Measurements from ENCODE around the gene OGDH. TPM values are rescaled to one million over a fixed set of nuclear protein-coding genes. Genes with fewer than 3 reads are reported as not detected.

OGDH gene
- total RNA-seq, 4 donors from 2014 or later, result 88.3 to 246 (median 217) TPM

DNA sequence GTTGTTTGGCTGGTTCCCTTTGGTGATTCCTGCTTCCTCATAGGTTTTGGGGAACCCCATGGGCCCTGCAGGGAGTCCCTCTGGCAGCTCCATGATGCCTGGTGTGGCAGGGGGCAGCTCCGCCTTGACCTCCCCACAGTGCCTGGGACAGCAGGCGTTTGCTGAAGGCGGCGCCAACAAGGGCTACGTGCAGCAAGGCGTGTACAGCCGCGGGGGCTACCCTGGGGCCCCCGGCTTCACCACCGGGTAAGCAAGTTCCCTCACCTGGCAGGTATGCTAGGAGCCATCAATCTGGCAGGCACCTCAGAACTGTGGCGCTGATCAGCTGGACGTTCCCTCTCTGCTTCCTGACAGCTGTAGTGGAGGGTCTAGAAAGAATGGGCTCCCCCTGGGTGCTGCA is 150.5 kb downstream of the OGDH start:
- no peak overlapping the region for H3K27ac ChIP-seq
- H3K9me3 ChIP-seq, result no peaks in the 10 kb centered on the region
- H3K27me3 ChIP-seq, result no peaks in the 10 kb centered on the region
- peaks cover 0 to 50% (median 3%) of the 10 kb centered on the region in 3 donors for H3K36me3 ChIP-seq
- H3K4me1 ChIP-seq, result peaks cover 0 to 17% (median 9%) of the 10 kb centered on the region in 4 donors
- no peak overlapping the region for H3K4me3 ChIP-seq
- no peak for DNase-seq
- TF ChIP-seq, protein P1, sequence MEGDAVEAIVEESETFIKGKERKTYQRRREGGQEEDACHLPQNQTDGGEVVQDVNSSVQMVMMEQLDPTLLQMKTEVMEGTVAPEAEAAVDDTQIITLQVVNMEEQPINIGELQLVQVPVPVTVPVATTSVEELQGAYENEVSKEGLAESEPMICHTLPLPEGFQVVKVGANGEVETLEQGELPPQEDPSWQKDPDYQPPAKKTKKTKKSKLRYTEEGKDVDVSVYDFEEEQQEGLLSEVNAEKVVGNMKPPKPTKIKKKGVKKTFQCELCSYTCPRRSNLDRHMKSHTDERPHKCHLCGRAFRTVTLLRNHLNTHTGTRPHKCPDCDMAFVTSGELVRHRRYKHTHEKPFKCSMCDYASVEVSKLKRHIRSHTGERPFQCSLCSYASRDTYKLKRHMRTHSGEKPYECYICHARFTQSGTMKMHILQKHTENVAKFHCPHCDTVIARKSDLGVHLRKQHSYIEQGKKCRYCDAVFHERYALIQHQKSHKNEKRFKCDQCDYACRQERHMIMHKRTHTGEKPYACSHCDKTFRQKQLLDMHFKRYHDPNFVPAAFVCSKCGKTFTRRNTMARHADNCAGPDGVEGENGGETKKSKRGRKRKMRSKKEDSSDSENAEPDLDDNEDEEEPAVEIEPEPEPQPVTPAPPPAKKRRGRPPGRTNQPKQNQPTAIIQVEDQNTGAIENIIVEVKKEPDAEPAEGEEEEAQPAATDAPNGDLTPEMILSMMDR (IDR thresholded peaks at IDR 0.05), result no peak
- TF ChIP-seq POLR2A (IDR thresholded peaks at IDR 0.05), result no peak

DNA sequence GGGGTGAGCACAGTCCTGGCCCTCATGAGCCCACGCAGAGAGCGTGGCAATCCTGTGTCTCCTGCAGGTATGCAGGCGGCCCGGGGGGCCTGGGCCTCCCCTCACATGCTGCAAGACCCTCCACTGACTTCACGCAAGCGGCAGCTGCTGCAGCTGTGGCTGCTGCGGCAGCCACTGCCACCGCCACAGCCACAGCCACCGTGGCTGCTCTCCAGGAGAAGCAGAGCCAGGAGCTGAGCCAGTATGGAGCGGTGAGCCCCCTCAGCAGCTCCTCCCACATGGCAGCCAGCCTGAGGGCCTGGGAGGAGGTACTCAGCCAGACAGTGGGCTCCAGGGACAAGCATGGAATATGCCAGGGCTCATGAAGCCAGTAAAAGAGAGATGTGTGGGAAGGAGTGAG is 150.9 kb downstream of the OGDH start:
- TF ChIP-seq, protein P1 (IDR thresholded peaks at IDR 0.05), result no peak
- TF ChIP-seq POLR2A (IDR thresholded peaks at IDR 0.05), result no peak
- Histone ChIP-seq H3K27me3 (no peaks in the 10 kb centered on the region), H3K9me3 (no peaks in the 10 kb centered on the region), H3K4me3 (no peak overlapping the region), H3K4me1 (peaks cover 0 to 13% (median 10%) of the 10 kb centered on the region in 4 donors), H3K36me3 (peaks cover 0 to 52% (median 3%) of the 10 kb centered on the region in 3 donors), H3K27ac (no peak overlapping the region)
- no peak for DNase-seq

DNA sequence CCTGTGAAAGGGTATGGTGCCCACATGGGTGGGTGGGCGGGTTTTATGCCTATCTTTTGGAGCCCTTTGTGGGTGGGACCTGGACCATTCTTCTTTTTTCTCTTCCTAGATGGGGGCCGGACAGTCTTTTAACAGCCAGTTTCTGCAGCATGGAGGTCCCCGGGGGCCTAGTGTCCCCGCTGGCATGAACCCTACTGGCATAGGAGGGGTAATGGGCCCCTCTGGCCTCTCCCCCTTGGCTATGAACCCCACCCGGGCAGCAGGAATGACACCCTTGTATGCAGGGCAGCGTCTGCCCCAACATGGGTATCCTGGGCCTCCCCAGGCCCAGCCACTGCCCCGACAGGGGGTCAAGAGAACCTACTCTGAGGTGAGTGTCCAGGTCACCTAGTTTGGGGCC is 151.3 kb downstream of the OGDH start:
- Histone ChIP-seq H3K9me3 (no peaks in the 10 kb centered on the region), H3K27ac (no peak overlapping the region), H3K27me3 (no peaks in the 10 kb centered on the region), H3K36me3 (peaks cover 0 to 56% (median 3%) of the 10 kb centered on the region in 3 donors), H3K4me1 (peaks cover 0 to 17% (median 9%) of the 10 kb centered on the region in 4 donors), H3K4me3 (no peak overlapping the region)
- TF ChIP-seq, protein P1 (IDR thresholded peaks at IDR 0.05), result no peak
- no peak for TF ChIP-seq POLR2A (IDR thresholded peaks at IDR 0.05)
- no peak for DNase-seq

Other genes starting within 250 kb of the OGDH start
- gene NUDCD3, start 116.0 kb upstream of the OGDH start, total RNA-seq, result 10 to 100 TPM; 32.9 to 61.9 (median 44.1) TPM
- gene NPC1L1, start 65.3 kb upstream of the OGDH start, total RNA-seq, result under 1 TPM in 3 of 4 donors, not detected in 1; 0.66 to 0.70 (median 0.67) TPM
- 10 to 100 TPM; 67.8 to 96.4 (median 88.9) TPM for gene DDX56, start 32.7 kb upstream of the OGDH start, total RNA-seq
- gene TMED4, start 24.4 kb upstream of the OGDH start, total RNA-seq, result 100 to 1,000 TPM in 3 of 4 donors, 10 to 100 TPM in 1; 80.9 to 319 (median 262) TPM
- 100 to 1,000 TPM in 2 of 4 donors, 10 to 100 TPM in 2; 34.9 to 150 (median 93.3) TPM for gene ZMIZ2, start 142.2 kb downstream of the OGDH start, total RNA-seq
- 1,000 to 10,000 TPM in 1 of 4 donors, 100 to 1,000 TPM in 3; 565 to 1,018 (median 894) TPM for gene PPIA, start 190.1 kb downstream of the OGDH start, total RNA-seq
- 10 to 100 TPM; 67.7 to 83.2 (median 74.3) TPM for gene H2AZ2, start 241.5 kb downstream of the OGDH start, total RNA-seq

Data from Peyer's patch (tissue), 4 donors.